ENCODE data around the gene JAZF1.

- TF ChIP-seq CTCF (IDR thresholded peaks at IDR 0.05 in 2 of 3, conservative IDR thresholded peaks at IDR 0.05 in 1 of 3; ENCODE audit: insufficient read depth in 2 of 3, low read depth in 1 of 3, low read length in 3 of 3) = no peak
- no peak for TF ChIP-seq ZNF512 (tag; IDR thresholded peaks at IDR 0.05)
- no peak for TF ChIP-seq POLR2A (conservative IDR thresholded peaks at IDR 0.05)
- TF ChIP-seq MTA1 (IDR thresholded peaks at IDR 0.05; ENCODE audit: borderline replicate concordance) = no peak
- no peak for TF ChIP-seq ZNF699 (CRISPR knock-in tag; IDR thresholded peaks at IDR 0.05; ENCODE audit: insufficient replicate concordance)
Observed at GRCh38 chr7:28136885-28137284, 43.7 kb downstream of the JAZF1 start.

Measured in K562 (cell line).